ENCODE measurements around the gene PACSIN1.

PACSIN1 gene

GRCh38 chr6:34569361-34569973 lies 103.6 kb downstream of the PACSIN1 start:
- TF ChIP-seq CTCF (IDR thresholded peaks at IDR 0.05): no peak
- DNase-seq: no peak
- no peaks in the 10 kb centered on the region for H3K9me3 Mint-ChIP-seq
- no peaks in the 10 kb centered on the region for H3K36me3 Mint-ChIP-seq (ENCODE audit: low read depth)
- peaks cover 7% of the 10 kb centered on the region for H3K27me3 Mint-ChIP-seq (ENCODE audit: low read depth, poor library complexity)
- peaks cover 41% of the 10 kb centered on the region for H3K4me1 Mint-ChIP-seq
- no peak overlapping the region for H3K4me3 Mint-ChIP-seq
- no peak overlapping the region for H3K27ac Mint-ChIP-seq

- peak overlapping the region; percentile 9 for H3K27ac Mint-ChIP-seq
- no peak for DNase-seq
- peaks cover 45% of the 10 kb centered on the region for H3K4me1 Mint-ChIP-seq
- no peak overlapping the region for H3K4me3 Mint-ChIP-seq
- no peaks in the 10 kb centered on the region for H3K9me3 Mint-ChIP-seq
- no peak for TF ChIP-seq CTCF (IDR thresholded peaks at IDR 0.05)
- peaks cover 7% of the 10 kb centered on the region for H3K27me3 Mint-ChIP-seq (ENCODE audit: low read depth, poor library complexity)
- no peaks in the 10 kb centered on the region for H3K36me3 Mint-ChIP-seq (ENCODE audit: low read depth)
Measured at GRCh38 chr6:34570066-34570833, 104.4 kb downstream of the PACSIN1 start.

GRCh38 chr6:34571388-34571787 lies 105.5 kb downstream of the PACSIN1 start:
- peaks cover 7% of the 10 kb centered on the region for H3K27me3 Mint-ChIP-seq (ENCODE audit: low read depth, poor library complexity)
- no peaks in the 10 kb centered on the region for H3K9me3 Mint-ChIP-seq
- H3K4me3 Mint-ChIP-seq: no peak overlapping the region
- DNase-seq: no peak
- TF ChIP-seq CTCF (IDR thresholded peaks at IDR 0.05): no peak
- no peaks in the 10 kb centered on the region for H3K36me3 Mint-ChIP-seq (ENCODE audit: low read depth)
- peaks cover 41% of the 10 kb centered on the region for H3K4me1 Mint-ChIP-seq
- H3K27ac Mint-ChIP-seq: no peak overlapping the region

GRCh38 chr6:34572021-34572420 lies 106.1 kb downstream of the PACSIN1 start:
- peaks cover 37% of the 10 kb centered on the region for H3K4me1 Mint-ChIP-seq
- no peak for TF ChIP-seq CTCF (IDR thresholded peaks at IDR 0.05)
- H3K4me3 Mint-ChIP-seq: no peak overlapping the region
- H3K27me3 Mint-ChIP-seq (ENCODE audit: low read depth, poor library complexity): peaks cover 3% of the 10 kb centered on the region
- no peaks in the 10 kb centered on the region for H3K36me3 Mint-ChIP-seq (ENCODE audit: low read depth)
- peak overlapping the region; percentile 74 for H3K27ac Mint-ChIP-seq
- DNase-seq: no peak
- H3K9me3 Mint-ChIP-seq: no peaks in the 10 kb centered on the region

- Mint-ChIP-seq H3K4me3 (no peak overlapping the region), H3K4me1 (peaks cover 31% of the 10 kb centered on the region), H3K27ac (peak overlapping the region; percentile 74), H3K27me3 (ENCODE audit: low read depth, poor library complexity) (peaks cover 2% of the 10 kb centered on the region), H3K36me3 (ENCODE audit: low read depth) (no peaks in the 10 kb centered on the region), H3K9me3 (no peaks in the 10 kb centered on the region)
- no peak for TF ChIP-seq CTCF (IDR thresholded peaks at IDR 0.05)
- DNase-seq: no peak
Measured at GRCh38 chr6:34572585-34572984, 106.7 kb downstream of the PACSIN1 start.

All from nephron progenitor cell (in vitro differentiated cells).